Measurements from ENCODE around the gene ARHGEF19. TPM values are rescaled to one million over a fixed set of nuclear protein-coding genes. Genes with fewer than 3 reads are reported as not detected.
A peak's percentile ranks its signal among the peaks of the same experiment; 100 is the strongest.
"Not testable (repeated sequence)": the region's sequence is repeated elsewhere in the genome, so short reads cannot be mapped to it uniquely, and the experiment has no call there.

The ARHGEF19 gene
- total RNA-seq, 2 donors from 2014 or later, result 2.1 to 4.7 TPM

DNA sequence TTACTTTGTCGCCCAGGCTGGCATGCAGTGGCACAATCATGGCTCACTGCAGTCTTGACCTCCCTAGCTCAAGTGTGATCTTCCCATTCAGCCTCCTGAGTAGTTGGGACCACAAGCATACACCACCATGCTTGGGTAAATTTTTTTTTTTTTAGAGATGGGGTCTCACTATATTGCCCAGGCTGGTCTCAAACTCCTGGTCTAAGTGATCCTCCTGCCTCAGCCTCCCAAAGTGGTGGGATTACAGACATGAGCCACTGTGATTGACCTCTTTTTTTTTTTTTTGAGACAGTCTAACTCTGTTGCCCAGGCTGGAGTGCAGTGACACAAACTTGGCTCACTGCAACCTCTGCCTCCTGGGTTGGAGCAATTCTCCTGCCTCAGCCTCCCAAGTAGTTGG lies 33.8 kb upstream of the ARHGEF19 start:
- intact Hi-C loops (cut with DNase I), result loop anchor here in 1 of 2 donors (10.0 kb wide), 1 partner anchor 109 kb away; the partner anchor contains the start of gene FBXO42
- ATAC-seq, DNase-seq: not testable (repeated sequence)

DNA sequence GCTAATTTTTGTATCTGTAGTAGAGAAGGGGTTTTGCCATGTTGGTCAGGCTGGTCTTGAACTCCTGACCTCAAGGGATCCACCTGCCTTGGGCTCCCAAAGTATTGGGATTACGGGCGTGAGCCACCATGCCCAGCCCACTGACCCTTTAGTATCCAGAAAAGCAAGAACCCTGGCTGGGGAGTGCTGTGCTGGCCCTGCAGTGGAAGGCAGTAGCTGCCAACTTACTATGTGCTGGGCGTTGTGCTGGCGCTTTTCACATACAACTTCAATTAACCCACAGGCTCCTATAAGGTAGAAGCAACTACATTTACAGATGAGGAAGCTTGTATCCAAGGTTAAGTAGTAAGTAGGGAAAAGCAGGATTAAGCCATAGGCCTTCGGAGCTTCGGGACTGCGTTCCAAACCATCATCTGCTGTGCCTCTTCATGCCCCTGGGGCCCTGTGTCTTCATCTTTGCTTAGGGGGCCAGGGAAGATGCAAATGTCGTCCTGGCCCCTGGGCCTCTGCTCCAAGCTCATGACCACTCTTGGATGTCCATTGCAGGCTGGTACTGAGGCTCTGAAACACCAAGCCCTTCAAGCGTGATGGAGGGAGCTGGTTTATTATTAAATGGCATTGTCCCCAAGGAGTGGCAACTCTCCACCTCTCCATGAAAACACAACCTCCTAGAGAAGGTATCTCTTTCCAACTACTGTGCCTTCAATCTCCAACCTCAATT lies 33.2 kb upstream of the ARHGEF19 start:
- intact Hi-C loops (cut with DNase I), result loop anchor here in 1 of 2 donors (10.0 kb wide), 1 partner anchor 109 kb away; the partner anchor contains the start of gene FBXO42
- ATAC-seq (no peak), DNase-seq (no peak)

DNA sequence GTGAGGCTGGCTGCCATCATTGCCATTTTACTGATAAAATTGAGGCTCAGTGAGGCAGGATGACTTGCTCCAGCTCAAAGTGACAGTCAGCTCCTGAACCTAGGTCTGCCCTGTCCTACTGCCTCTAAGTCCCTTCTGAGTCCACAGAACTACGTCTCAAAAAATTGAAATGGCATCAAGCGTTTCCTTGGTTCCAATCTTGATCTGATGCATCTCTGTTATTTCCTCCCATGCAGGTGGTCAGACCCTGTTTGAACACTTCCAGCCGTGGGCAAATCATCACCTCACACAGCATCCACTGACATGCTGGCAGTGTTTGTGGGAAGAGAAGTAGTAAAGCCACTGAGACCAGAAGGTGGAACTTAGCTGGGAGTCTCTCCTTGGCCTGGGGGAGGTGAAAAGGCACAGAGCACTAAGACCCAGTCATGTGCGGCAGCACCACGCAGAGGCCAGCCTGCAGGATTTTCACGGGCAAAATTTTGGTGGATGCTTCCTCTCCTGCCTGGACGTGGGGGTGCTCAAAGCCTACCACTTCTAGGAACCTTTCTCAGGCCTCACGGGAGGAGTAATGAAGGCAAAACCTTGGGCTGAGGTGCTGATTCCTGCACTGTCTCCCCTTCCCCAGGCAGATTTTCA lies 32.3 kb upstream of the ARHGEF19 start:
- ATAC-seq (no peak), DNase-seq (no peak)
- intact Hi-C loops (cut with DNase I), result loop anchor here in 1 of 2 donors (5.0 to 10.0 kb wide), 3 partner anchors 37 to 162 kb away; partner anchors contain the start of gene FBXO42

DNA sequence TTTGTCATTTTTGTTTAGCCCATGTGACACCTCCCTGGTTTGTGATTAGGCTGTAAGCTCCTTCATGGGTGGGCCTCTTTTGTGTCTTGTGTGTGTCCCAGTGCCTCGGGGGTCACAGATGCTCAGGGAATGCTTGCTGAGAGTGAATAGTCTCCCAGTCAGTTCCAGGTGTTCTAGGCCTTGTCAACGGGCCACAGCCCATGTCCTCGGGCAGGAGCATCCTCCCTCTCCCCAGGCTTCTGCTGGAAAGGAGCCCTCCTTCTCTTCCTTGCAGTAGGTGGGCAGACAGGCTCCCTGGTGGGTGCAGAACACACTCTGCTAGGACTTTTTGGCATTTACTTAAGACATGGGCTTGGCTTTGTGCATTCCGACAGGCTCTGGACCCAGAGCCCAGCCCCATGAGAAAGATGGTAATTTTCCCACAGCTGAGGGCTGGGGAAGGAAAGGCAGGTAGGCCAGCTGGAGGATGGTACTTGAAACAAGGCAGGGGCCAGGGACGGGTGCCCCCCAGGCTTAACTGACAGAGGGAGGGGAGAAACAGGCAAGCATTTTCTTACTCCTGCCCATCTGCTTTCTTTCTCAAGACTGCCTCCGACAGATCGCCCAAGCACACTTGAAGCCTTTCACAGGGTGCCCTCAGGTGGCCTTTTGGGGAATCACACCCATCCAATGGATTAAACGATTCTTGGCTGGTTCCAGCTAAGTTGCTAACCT lies 31.6 kb upstream of the ARHGEF19 start:
- DNase-seq (peak; percentile 81), ATAC-seq (peak; percentile 44 to 57)
- intact Hi-C loops (cut with DNase I), result loop anchor here in 1 of 2 donors (5.0 to 10.0 kb wide), 3 partner anchors 37 to 162 kb away; partner anchors contain the start of gene FBXO42

DNA sequence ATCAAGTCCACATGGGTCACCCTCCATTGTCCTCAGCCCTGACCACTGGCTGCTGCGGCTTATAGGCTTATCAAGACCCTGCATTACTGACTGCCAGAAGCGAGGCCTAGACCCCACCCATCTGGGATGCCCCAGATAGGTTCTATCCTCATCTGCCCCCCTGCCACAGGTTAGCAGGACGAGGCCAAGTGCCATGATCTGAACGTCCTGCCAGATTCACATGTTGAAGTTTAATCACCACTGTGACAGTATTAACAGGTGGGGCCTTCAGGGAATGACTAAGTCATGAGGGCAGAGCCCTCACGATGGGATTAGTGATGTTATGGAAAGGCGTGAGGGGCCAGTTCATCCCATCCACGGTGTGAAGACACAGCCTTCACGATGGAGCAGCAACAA lies 30.8 kb upstream of the ARHGEF19 start:
- no peak for ATAC-seq
- intact Hi-C loops (cut with DNase I), result loop anchor here in 1 of 2 donors (5.0 to 10.0 kb wide), 3 partner anchors 36 to 161 kb away; partner anchors contain the start of gene FBXO42
- no peak for DNase-seq

DNA sequence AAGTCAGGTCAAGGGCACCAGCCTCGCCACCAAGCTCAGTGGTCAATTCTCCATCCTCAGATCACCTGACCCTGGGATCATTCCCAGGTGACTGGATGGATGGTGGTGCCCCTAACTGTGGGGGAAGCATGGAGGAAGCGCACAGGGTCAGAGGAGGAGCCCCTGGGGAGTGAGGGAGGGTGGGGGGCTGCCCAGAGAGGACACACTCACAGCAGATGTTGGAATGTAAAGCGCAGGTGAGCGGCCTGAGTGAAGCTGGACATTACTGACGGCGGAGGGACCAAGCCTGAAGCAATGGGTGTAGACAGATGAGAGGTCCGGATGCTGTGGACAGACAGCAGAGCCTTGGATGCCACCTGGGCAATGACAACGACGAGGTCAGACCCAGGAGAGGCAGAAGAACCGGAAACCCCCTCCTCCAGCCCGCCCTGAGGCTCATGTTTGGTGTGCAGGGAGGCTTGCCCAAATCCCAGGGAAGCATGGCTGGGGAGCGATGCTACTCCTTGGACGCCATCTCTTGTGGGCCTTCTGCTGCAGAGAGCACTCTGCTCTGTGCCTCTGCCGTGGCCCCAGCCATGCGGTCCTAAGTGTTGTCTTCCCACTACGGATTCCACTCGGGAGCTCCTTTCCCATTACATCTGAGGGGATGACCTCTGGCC lies 30.2 kb upstream of the ARHGEF19 start:
- DNase-seq, result no peak
- intact Hi-C loops (cut with DNase I), result loop anchor here in 1 of 2 donors (5.0 to 10.0 kb wide), 3 partner anchors 35 to 160 kb away; partner anchors contain the start of gene FBXO42
- ATAC-seq, result no peak

DNA sequence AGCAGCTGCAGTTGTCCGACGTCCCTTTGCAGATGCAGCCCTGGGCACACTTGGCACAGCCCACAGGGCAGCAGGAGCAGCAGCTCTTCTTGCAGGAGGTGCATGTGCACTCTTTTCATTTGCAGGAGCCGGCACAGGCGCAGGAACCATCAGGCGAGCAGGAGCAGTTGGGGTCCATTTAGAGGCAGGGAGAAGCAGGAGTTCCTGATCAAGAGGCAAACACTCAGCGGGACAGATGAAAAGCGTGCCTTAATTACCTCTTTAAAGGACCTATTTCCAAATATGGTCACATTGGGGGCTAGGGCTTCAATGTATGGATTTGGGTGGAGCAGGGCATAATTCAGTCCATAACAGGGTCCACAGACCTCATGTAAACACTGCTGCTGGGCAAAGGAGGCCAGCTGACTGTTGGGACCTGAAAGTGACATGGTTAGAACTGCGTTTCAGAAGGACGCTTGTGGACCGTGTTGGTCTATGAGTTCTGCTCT lies 28.8 kb upstream of the ARHGEF19 start:
- ATAC-seq, result no peak

DNA sequence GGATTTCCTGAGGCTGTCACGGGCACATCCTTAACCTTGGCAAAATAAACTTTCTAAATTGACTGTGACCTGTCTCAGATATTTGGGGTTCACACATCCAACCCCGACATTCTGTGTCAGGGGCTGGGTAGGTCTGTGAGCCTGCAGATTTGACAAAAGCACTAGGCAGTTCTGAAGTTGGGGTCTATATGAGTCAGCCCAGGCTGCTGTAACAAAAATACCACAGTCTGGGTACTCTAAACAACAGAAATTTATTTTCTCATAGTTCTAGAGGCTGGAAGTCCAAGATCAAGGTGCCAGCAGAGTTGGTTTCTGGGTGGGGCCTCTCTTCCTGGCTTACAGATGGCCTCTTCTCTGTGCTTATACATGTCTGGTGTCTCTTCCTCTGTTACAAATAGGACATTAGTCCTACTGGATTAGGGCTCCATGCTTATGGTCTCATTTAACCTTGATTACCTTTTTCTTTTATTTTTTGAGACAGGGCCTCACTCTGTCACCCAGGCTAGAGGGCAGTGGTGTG lies 27.6 kb upstream of the ARHGEF19 start:
- no peak for DNase-seq
- intact Hi-C loops (cut with DNase I), result loop anchor here in 1 of 2 donors (5.0 to 10.0 kb wide), 3 partner anchors 33 to 158 kb away; partner anchors contain the start of gene FBXO42
- ATAC-seq, result no peak

More for the DNA sequence above, 28.8 kb upstream of the ARHGEF19 start:
- intact Hi-C loops (cut with DNase I), result loop anchor here in 1 of 2 donors (5.0 to 10.0 kb wide), 3 partner anchors 34 to 159 kb away; partner anchors contain the start of gene FBXO42
- no peak for DNase-seq

DNA sequence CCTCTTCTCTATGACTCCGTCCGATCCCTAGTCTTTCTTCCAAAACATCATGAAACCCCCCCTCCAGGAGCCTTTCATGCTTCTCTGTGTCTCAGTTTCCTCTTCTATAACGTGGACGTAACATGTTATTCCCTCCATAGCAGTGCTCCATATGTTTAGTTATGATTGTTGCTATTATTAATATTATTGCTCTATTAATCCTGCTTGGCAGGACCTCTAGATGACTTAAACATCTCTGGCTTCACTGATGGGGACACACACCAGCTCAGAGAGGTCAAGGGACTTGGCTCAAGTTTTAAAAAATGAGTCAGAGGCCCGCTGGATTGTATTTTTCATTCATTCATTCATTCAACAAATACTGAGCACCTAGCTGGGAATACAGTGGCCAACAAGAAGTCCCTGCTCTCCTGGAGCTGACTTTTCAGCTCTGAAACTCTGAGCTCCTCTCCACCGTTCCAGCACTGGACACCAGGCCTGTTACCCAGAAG lies 24.9 kb upstream of the ARHGEF19 start:
- intact Hi-C loops (cut with DNase I), result no loop called here
- no peak for ATAC-seq
- DNase-seq, result peak; percentile 12

DNA sequence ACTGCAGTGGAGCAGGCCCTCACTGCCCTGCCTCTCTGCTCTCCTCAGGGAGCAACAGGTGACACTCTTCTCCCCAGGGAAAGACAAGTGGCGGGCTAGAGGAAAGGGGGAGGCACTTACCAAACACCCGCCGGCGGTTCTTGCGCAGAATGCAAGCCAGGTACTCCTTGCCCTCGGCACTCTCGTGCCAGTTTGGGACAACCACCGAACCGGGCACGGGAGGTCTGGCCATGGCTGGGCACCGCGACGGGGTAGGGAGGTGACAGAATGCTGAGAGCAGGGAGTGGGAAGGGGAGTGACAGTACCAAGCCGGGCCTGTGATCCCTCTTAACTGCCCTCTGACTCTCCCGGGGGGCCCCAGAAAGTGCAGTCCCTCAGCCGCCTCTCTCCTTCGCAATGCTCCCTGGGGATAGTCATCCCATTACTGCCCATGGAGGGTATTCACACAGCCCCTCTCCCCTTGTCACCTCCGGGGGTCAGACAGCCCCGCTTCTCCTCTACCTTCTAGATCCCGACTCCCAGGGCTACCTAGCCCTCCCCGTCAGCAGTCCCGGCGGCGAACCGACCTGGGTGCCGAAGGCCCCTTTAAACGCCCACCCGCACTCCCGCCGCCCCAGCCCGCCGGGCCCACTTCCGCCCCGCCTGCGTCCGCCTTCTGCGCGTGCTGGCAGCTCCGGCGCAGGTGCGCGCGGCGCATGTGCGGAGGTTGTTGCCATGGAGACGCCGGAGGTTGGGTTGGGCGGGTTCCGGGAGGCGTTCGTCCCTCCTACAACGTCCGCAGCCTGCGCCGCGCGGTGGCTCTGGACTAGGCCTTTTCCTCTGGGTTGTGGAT lies 24.3 kb upstream of the ARHGEF19 start, which contains the start of gene CPLANE2:
CPLANE2 (minus strand) TSS at position 673 of the 832 bp plus-strand sequence; CDS start at position 232, 441 bp downstream.
- intact Hi-C loops (cut with DNase I), result no loop called here
- ATAC-seq, result peak; percentile 97
- DNase-seq, result peak; percentile 96

DNA sequence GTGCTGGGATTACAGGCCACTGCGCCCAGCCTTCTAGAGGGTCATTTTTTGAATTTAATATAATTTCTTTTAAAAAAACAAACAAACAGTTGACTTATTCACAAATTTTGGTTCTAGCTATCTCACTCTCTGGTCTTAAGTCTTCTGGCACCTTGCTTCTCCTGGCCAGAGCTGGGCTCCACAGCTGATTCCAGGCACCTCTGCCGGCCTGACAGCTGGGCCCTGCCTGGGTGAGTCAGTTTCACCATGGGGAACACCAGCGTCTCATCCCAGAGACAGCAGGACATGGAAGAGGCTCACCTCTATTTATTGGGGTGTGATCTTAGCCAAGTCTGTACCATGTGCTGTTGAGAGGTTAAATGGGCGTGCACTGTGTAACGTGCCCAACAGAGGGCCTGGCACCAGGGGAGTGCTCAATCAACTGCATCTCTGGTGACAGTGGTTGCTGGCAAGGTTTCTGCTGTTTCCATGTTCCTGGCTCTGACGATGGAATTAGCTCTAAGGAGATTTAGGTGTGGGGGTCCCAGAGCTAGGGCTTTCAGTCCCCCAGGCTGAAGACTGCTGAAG lies 23.6 kb upstream of the ARHGEF19 start:
- ATAC-seq, result peak; percentile 53 to 56
- DNase-seq, result peak; percentile 36
- intact Hi-C loops (cut with DNase I), result no loop called here

DNA sequence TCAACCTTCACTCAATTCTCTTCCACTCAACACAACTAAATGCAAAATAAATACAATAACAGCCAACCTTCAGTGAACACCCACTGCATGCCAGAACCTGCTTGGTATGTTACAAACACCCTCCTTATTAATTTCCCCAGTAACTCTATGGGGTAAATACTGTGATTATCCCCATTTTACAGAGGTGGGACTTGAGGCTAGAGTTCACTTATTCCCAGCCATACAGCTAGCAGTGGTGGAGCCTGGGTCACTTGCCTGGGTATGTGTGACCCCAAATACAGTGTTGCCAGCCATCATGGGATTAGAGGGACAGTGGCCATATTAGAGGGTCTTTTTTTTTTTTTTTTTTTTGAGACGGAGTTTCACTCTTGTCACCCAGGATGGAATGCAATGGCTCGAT lies 22.9 kb upstream of the ARHGEF19 start:
- intact Hi-C loops (cut with DNase I), result no loop called here
- peak; percentile 3 for DNase-seq
- no peak for ATAC-seq

DNA sequence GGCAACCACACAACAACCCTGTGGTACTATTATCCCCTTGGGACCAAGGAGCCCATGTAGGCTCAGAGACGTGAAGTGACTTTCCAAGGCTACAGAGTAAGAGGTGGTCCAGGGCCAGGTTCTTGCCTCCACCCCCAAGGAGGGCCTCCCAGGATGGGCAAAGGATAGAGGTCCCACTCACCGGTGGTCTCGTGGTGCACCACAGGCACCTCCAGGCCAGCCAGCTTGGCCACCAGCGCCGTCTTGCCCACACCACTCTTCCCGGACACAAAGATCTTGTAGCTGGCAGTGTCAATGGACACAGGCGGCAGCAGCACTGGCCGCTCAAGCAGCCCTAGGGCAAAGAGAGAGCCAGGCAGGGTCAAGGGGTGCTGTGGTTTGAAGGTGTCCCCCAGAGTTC lies 21.0 kb upstream of the ARHGEF19 start:
- ATAC-seq, result no peak

DNA sequence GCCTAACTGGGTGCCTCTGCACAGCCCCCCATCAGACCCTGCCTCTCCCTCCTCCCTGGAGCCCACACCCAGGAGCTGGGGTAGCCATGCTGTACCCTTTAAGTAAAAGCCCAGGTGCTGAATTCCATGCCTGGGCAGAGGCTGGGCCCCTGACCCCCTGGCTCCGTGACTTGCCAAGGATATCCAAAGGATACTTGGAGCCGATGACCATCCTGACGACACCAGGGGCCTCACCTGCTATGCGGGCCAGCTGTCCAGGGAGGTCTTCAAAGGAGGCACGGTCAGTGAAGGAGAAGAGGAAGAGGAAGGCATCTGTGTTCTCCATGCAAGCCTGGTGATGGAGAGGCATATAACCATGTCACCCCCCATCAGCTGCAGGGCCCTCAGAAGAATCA lies 19.9 kb upstream of the ARHGEF19 start:
- ATAC-seq (no peak), DNase-seq (peak; percentile 2)
- intact Hi-C loops (cut with DNase I), result no loop called here

More for the DNA sequence above, 21.0 kb upstream of the ARHGEF19 start:
- DNase-seq, result peak; percentile 17
- intact Hi-C loops (cut with DNase I), result no loop called here

DNA sequence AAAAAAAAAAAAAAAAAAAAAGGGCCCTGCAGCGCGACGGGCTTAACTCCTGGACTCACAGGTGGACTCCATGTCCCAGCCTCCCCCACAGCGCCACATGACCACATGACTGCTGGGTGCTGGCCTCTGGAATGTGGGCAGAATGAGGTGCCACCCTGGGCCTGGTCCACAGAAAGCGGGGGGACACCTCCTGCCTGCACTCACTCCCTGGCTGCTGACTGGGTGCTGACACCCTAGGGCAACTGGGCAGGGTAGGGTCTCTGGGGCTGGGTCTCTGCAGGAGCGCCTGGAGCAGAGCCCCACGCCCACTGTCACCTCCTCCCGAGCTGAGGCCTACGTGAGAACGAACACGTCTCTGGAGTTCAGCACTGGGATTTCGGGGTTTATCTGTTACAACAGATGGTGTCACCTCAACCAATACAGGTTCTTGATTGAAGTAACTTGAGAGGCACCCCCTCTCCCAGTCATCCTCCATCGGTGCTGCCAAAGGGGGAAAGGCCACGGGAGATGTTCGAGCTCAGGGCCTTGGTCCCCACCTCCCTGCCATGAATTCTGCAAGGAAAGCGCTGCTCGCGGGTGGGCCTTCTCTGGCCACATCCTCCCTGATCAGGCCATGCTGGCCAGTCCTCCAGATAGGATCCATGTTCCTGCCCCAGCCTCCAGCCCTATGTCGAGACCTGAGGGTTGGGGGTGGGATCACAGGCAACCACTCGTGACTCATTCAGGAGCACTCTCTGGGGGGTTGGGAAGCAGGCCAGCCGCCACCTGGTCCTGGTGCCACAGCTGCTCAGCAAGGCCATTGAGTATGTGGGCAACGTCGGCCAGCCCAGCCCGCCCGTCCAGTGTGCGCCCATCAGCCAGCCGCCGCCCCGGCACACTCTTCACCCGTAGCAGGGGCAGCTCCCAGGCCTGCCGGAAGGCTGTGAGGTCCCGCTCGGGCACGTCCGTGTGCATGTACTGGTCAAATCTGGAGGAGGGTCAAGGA lies 19.2 kb upstream of the ARHGEF19 start:
- DNase-seq (peak; percentile 12), ATAC-seq (no peak)
- intact Hi-C loops (cut with DNase I), result no loop called here

DNA sequence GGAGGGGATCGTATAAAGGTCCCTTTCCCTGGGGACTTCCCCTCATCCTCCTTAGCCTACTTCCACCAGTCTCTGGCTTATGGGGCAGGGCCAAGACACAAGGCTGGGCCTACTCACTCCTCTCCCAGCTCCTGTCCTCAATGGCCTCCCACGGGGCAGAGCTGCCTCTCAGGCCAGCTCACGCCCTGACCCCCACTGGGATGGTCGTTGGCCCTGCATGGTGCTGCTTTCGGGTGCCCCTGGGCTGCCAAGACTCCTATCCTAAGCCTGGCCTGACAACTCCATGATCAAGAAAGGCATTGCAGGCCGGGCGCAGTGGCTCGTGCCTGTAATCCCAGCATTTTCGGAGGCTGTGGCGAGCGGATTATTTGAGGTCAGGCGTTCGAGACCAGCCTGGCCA lies 18.3 kb upstream of the ARHGEF19 start:
- peak; percentile 3 for DNase-seq
- intact Hi-C loops (cut with DNase I), result no loop called here

More for the DNA sequence above, 18.3 kb upstream of the ARHGEF19 start:
- no peak for ATAC-seq

Measured in left cardiac atrium (tissue), 4 donors.